ENCODE data around the gene NFYC.

The NFYC gene

DNA sequence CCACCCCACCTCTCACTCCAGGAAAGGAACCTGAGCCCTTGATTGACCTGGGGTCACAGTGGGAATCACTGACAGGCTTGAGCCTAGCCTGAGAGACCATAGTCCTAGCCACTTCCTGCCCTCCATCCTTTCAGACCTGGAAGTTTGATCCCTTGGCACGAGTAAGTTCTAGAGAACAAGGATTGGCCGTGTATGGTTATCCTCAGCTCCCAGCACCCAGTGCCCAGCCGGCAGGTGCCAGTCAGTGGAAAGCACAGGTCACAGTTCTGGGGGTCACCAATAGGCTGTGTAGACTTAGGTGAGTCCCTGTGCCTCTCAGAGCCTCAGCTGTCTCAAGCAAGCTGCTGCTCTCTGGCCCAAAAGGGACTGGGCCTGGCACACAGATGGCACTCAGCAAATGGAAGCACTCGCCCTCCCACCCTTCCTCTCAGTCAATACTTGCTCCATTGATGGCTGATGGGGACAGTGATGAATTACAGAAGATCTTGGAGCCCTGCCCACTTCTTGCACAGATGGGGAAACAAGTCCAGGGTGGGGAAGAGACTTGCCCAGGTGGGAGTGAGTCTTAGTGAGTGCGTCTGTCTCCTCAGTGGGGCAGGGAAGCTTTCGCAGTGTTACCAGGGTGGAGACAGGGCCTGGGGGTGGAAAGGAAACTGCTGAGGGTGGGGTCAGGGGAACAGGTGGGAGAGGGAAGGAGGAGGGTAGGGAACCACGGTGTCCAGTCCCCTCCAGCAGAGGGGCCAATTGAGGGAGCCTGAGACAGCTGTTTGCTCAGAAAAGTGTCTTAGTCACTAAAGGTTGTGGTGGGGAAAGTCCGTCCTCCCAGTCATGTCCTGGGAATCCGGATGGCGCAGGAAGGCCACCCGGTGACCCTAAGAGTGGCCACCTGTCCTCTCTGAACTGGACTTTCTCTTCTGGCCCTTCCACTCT lies 89.4 kb downstream of the NFYC start:
- H3K4me2 ChIP-seq (ENCODE audit: low read length, poor library complexity, severe bottlenecking), result no peak overlapping the region
- H4K8ac ChIP-seq (ENCODE audit: low read length), result no peak overlapping the region
- peaks cover 5 to 17% of the 10 kb centered on the region in 2 experiments for H3K36me3 ChIP-seq (ENCODE audit: control insufficient read depth in 1 of 2, insufficient read depth in 2 of 2, low read depth in 1 of 2, low read length in 2 of 2)
- H2BK5ac ChIP-seq (ENCODE audit: low read depth, low read length, poor library complexity, severe bottlenecking), result no peak overlapping the region
- no peak overlapping the region for H3K4ac ChIP-seq (ENCODE audit: low read depth in 1 of 2, low read length in 2 of 2)
- H3K27me3 ChIP-seq (ENCODE audit: control insufficient read depth in 1 of 2, insufficient read depth in 1 of 2, low read length in 2 of 2), result peaks cover 11 to 50% of the 10 kb centered on the region in 2 experiments
- H4K91ac ChIP-seq (ENCODE audit: low read length), result no peak overlapping the region
- H3K79me1 ChIP-seq (replicated peaks; ENCODE audit: low read length, poor library complexity, severe bottlenecking), result no peaks in the 10 kb centered on the region
- 71% methylated on average over 10 of the region's 11 CpGs for WGBS
- no peak overlapping the region for H2BK120ac ChIP-seq (ENCODE audit: low read depth, low read length)
- peak; percentile 51 for DNase-seq
- H2AK5ac ChIP-seq (ENCODE audit: low read length, severe bottlenecking), result no peak overlapping the region
- H3K9ac ChIP-seq (ENCODE audit: low read length), result no peak overlapping the region
- no peak overlapping the region for H3K4me3 ChIP-seq (ENCODE audit: insufficient read depth in 1 of 2, low read depth in 1 of 2, low read length in 2 of 2)
- peaks cover 13% of the 10 kb centered on the region for H3K9me3 ChIP-seq (ENCODE audit: control insufficient read depth, low read length)
- H3K18ac ChIP-seq (ENCODE audit: low read depth in 1 of 2, low read length in 2 of 2), result no peak overlapping the region
- no peak overlapping the region for H2BK15ac ChIP-seq (ENCODE audit: low read depth, poor library complexity, severe bottlenecking)
- H3K4me1 ChIP-seq (ENCODE audit: control insufficient read depth, insufficient read depth, low read depth, low read length), result peaks cover 28% of the 10 kb centered on the region
- H3K14ac ChIP-seq (ENCODE audit: low read length in 2 of 2), result no peak overlapping the region
- no peak overlapping the region for H3K23ac ChIP-seq (ENCODE audit: low read length in 2 of 2)
- no peak overlapping the region for H3K27ac ChIP-seq (ENCODE audit: low read length, poor library complexity, severe bottlenecking)
- H2AFZ ChIP-seq (ENCODE audit: low read depth, low read length), result no peak overlapping the region
- H2BK12ac ChIP-seq (ENCODE audit: low read length in 2 of 2), result no peak overlapping the region

DNA sequence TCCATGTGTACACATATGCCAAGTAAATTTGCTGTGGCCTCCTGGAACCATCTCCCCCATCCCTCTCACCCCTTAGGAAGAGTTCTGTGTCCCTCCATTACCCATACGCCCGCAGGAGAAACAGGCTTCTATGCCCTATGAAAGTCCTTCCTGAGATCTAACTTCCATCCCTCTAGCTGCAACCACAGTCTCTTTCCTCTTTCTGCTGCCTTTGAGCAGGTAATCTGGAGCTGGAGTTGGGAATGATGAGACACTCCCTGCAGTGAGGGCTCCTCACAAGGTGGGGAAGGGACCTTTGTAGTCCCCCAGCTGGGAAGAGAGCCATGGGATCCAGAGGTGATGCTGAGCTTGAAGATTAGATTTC lies 90.1 kb downstream of the NFYC start:
- Histone ChIP-seq H2AFZ (ENCODE audit: low read depth, low read length) (no peak overlapping the region), H3K4ac (ENCODE audit: low read depth in 1 of 2, low read length in 2 of 2) (no peak overlapping the region), H4K8ac (ENCODE audit: low read length) (no peak overlapping the region), H2BK5ac (ENCODE audit: low read depth, low read length, poor library complexity, severe bottlenecking) (no peak overlapping the region), H3K9me3 (ENCODE audit: control insufficient read depth, low read length) (peaks cover 9% of the 10 kb centered on the region), H4K91ac (ENCODE audit: low read length) (no peak overlapping the region), H3K18ac (ENCODE audit: low read depth in 1 of 2, low read length in 2 of 2) (no peak overlapping the region), H3K23ac (ENCODE audit: low read length in 2 of 2) (no peak overlapping the region), H3K27ac (ENCODE audit: low read length, poor library complexity, severe bottlenecking) (no peak overlapping the region), H2AK5ac (ENCODE audit: low read length, severe bottlenecking) (no peak overlapping the region), H3K4me2 (ENCODE audit: low read length, poor library complexity, severe bottlenecking) (no peak overlapping the region), H2BK15ac (ENCODE audit: low read depth, poor library complexity, severe bottlenecking) (no peak overlapping the region), H3K9ac (ENCODE audit: low read length) (no peak overlapping the region), H2BK12ac (ENCODE audit: low read length in 2 of 2) (no peak overlapping the region), H2BK120ac (ENCODE audit: low read depth, low read length) (no peak overlapping the region), H3K14ac (ENCODE audit: low read length in 2 of 2) (no peak overlapping the region), H3K4me1 (ENCODE audit: control insufficient read depth, insufficient read depth, low read depth, low read length) (peaks cover 28% of the 10 kb centered on the region), H3K79me1 (replicated peaks; ENCODE audit: low read length, poor library complexity, severe bottlenecking) (no peaks in the 10 kb centered on the region), H3K4me3 (ENCODE audit: insufficient read depth in 1 of 2, low read depth in 1 of 2, low read length in 2 of 2) (no peak overlapping the region), H3K36me3 (ENCODE audit: control insufficient read depth in 1 of 2, insufficient read depth in 2 of 2, low read depth in 1 of 2, low read length in 2 of 2) (peaks cover 0 to 11% of the 10 kb centered on the region in 2 experiments), H3K27me3 (ENCODE audit: control insufficient read depth in 1 of 2, insufficient read depth in 1 of 2, low read length in 2 of 2) (peaks cover 11 to 57% of the 10 kb centered on the region in 2 experiments)
- DNase-seq, result no peak
- 100% methylated on average over 1 of the region's 2 CpGs for WGBS

DNA sequence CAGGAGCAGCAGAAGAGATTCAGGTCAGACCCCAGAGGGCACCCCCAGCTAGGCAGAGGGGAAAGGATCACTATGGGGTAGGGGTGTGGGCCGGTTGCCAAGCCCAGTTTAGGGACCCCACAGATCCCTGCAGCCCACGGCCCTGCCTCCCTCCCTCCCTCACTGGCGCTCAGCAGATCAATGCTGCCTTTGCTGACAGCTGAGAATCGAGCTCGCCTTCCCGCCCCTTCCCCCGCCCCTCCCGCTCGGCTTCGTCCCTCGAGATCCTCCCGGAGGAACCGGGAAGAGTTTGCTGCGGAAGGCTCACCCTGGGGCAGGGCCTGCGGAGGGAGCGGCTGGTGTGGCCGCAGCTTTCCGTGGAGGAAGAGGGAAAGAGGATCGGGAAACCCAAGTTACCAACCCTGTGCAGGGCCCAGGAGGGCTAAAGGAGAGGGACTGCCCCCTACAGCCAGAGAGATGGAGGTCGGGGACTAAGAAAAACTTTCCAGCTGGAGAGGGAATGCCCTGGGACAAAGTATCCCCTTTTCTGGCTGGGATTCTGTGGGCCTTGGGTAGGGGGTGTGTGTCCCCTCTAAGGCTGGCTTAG lies 91.0 kb downstream of the NFYC start:
- Histone ChIP-seq H3K36me3 (ENCODE audit: control insufficient read depth in 1 of 2, insufficient read depth in 2 of 2, low read depth in 1 of 2, low read length in 2 of 2) (peaks cover 0 to 11% of the 10 kb centered on the region in 2 experiments), H4K8ac (ENCODE audit: low read length) (no peak overlapping the region), H2BK120ac (ENCODE audit: low read depth, low read length) (no peak overlapping the region), H3K23ac (ENCODE audit: low read length in 2 of 2) (peak overlapping the region in 1 of 2 experiments; percentile 29), H3K4me1 (ENCODE audit: control insufficient read depth, insufficient read depth, low read depth, low read length) (peaks cover 28% of the 10 kb centered on the region), H2BK15ac (ENCODE audit: low read depth, poor library complexity, severe bottlenecking) (no peak overlapping the region), H3K27me3 (ENCODE audit: control insufficient read depth in 1 of 2, insufficient read depth in 1 of 2, low read length in 2 of 2) (peaks cover 11 to 59% of the 10 kb centered on the region in 2 experiments), H3K9ac (ENCODE audit: low read length) (no peak overlapping the region), H3K4me2 (ENCODE audit: low read length, poor library complexity, severe bottlenecking) (peak overlapping the region; percentile 72), H3K4me3 (ENCODE audit: insufficient read depth in 1 of 2, low read depth in 1 of 2, low read length in 2 of 2) (no peak overlapping the region), H3K4ac (ENCODE audit: low read depth in 1 of 2, low read length in 2 of 2) (no peak overlapping the region), H4K91ac (ENCODE audit: low read length) (no peak overlapping the region), H3K18ac (ENCODE audit: low read depth in 1 of 2, low read length in 2 of 2) (no peak overlapping the region), H3K27ac (ENCODE audit: low read length, poor library complexity, severe bottlenecking) (no peak overlapping the region), H2BK12ac (ENCODE audit: low read length in 2 of 2) (no peak overlapping the region), H2BK5ac (ENCODE audit: low read depth, low read length, poor library complexity, severe bottlenecking) (no peak overlapping the region), H3K14ac (ENCODE audit: low read length in 2 of 2) (no peak overlapping the region), H2AFZ (ENCODE audit: low read depth, low read length) (no peak overlapping the region), H3K79me1 (replicated peaks; ENCODE audit: low read length, poor library complexity, severe bottlenecking) (no peaks in the 10 kb centered on the region), H3K9me3 (ENCODE audit: control insufficient read depth, low read length) (peaks cover under 1% of the 10 kb centered on the region), H2AK5ac (ENCODE audit: low read length, severe bottlenecking) (no peak overlapping the region)
- WGBS, result 2% methylated on average over 14 of the region's 20 CpGs
- DNase-seq, result peak; percentile 38

Data from mesenchymal stem cell (in vitro differentiated cells and primary cell).